Stimulated activated CD8-positive, alpha-beta memory T cell treated with anti-CD3 and anti-CD28 coated beads, Interleukin-7, amount 100 ng/mL, for 24 hours (primary cell): ENCODE results near the gene CCDC170.

Experiments used
- DNase-seq: peaks from one replicate; pipeline ENCODE4 v3.0.0-alpha.2; 2020; ENCODE audit warnings: low read depth

The CCDC170 gene

DNA sequence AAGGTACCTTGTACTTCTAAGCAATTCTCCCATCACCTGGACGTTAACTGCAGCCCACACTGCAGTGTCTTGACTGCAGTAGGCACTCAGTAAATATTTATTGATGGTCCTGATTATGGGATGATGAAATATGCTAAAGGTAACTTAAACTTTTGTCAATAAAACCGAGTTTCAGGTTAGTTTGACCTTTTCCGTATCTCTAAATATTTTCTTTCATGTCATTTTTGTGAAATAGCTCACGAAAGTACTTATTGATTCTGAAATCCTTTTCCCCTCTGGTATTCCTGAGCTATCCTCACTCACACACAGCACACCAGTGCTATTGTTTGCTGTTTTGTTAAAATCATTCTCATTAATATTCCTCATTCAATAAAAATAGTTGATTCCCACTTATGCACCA lies 164.3 kb downstream of the CCDC170 start:
- no peak for DNase-seq

DNA sequence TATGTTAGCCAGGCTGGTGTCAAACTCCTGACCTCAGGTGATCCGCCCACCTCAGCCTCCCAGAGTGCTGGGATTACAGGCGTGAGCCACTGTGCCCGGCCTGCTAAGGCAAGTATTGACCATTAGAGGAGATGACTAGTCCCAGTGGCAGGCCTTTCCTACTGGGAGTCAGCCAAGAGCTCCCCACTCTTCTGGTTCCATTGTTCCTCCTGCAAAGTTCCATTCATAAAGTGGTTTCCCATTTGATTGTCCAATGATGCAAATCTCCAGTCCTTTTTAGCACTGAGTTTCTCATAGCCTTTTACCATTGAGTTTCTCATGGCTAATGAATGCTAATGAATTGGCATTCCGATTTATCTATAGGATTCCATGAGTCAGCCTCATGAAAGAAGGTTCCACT lies 165.4 kb downstream of the CCDC170 start:
- no peak for DNase-seq

DNA sequence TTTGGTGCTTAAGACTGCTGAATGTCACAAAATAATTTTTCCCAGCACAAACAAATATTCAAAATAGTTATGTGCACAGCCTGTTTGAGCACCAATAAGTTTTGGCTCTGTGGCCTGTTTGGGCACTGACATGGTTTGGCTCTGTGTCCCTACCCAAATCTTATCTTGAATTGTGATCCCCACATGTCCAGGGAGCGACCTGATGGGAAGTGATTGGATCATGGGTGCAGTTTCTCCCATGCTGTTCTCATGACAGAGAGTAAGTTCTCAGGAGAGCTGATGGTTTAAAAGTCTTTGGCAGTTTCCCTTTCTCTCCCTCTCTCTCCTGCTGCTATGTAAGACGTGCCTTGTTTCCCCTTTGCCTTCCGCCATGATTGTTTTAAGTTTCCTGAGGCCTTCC lies 167.7 kb downstream of the CCDC170 start:
- no peak for DNase-seq

DNA sequence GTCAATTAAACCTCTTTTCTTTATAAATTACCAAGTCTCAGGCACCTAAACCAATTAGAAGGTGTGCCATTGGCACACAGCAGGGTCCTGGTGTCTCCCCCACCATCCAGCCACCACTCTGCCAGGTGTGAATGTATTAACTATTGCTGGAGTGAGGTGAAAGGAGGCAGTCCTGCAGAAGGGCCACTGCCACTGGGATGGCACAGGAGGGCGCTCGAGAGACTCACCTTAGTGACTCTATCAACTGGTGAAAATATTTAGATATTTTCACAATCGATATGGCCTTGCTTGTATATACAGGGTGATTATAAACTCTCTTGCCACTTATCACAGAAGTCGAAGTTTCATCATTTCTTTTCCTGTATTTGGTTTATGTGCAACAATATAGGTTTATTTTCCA lies 168.1 kb downstream of the CCDC170 start:
- no peak for DNase-seq

DNA sequence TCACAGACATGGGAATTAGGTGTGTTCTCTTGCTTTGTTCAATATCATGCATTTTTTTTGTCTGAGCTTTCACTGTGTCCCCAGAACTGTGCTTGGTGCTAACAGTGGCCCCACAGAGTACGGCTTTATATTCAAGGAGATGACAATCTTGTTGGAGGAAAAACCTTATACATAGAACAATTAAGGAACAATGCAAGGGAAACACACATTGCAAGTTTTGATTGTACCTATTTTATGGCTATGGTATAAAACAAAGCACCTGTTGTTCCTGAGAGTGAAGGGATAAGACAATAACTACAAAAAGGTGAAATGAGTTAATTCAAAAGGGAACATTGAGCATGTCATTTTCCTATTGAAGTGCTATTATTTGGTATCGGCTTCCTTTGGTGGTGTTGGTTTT lies 169.7 kb downstream of the CCDC170 start:
- DNase-seq = no peak

DNA sequence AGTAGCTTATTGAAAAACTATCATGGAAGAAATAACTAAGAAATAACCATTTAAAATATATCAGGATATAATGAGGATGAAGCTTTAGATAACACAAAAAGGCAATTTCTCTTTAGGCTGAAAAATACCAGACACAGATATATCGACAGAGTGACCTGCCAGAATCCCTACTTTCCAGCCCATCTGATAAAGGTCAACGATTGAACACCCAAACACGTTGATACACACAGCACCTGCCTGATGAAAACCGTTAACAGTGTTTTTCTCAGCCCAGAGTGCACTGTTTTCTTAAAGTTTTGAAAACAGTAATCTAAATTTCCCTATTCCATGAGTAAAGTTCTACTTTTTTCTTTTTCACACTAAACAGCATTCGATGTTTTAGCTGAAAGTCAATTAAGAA lies 170.6 kb downstream of the CCDC170 start:
- no peak for DNase-seq

DNA sequence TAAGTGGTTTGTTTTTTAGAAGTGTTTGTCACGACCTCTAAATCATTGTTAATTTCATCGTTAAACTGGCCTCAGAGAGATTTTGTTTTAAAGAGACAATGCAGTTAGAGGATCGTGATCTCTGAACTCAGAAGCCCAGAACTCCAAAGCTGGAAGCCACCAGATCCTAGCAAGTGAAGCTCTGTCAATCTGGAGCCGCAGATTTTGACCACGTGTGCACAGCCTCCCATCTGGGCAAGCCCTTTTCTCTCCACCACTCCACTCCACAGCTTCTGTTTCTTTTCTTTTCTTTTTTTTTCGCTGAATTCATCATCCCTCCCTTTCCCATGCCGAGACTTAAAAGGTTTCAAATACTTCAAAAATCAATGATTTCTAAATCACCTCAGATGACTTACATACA lies 171.5 kb downstream of the CCDC170 start:
- no peak for DNase-seq

DNA sequence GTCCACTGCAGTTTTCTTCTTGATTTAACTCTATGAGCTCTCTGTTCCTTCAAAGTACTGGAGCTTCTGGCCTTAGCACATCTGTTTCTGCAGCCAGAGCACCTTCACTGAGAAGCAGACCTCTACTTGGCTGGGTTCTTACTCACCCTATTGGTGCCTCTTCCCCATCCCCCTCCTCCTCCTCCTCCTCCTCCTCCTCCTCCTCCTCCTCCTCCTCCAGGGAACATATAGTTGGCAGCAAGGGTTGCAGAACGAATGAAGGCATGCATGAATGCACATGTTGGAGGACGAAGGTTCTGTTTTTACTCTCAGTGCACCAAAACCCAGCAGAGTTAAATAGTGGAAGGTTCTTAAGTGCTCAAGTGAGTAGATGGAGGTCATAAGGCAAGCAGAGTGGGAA lies 172.7 kb downstream of the CCDC170 start:
- no peak for DNase-seq

DNA sequence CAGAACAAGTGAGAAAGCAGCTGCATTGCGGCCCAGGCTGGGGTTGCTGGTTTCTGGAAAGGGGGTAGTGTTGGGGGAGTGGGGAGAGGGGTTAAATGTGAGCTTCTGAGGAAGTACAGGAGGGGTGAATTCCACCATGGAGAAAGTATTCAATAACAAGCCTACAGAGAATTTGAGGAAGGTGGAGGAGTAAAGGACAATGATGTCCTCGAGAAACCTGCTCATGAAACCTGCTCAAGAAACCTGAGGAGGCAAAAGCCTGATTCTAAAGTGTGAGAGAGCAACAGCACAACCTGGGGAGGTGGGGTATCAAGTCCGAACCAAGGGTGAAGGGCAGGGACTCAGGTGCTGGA lies 175.4 kb downstream of the CCDC170 start:
- no peak for DNase-seq

DNA sequence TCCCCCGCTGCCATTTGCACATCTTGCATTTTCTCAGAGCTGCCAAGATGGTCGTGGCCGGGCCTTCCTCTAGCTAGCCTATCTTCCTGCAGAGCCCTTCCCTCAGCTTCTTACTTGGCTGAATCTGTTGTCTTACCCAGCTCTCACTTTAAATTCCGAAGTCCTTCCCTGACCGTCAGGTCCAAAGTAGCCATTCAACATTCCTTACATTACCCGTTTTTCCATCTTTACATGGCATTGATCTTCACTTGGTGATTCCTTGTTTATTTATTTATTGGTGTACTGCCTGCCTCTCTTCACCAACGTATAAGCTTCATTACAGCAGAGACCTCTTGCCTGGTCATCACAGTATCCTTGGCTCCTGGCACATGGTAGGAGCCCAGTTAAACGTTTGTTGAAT lies 176.3 kb downstream of the CCDC170 start:
- DNase-seq = no peak
